Left colon (tissue), 2 donors: ENCODE results near the gene LACTB. TPM values are rescaled to one million over a fixed set of nuclear protein-coding genes. Genes with fewer than 3 reads are reported as not detected.
A peak's percentile ranks its signal among the peaks of the same experiment; 100 is the strongest.

Experiments used
- ATAC-seq: fragments of 200-7000 bp; cut with Tn5 transposase; one replicate; pipeline ENCODE4 v1.9.1; 2020; ENCODE audit warnings: mild to moderate bottlenecking, moderate library complexity
- DNase-seq, 2 donors: peaks; one replicate each; pipeline ENCODE4 v3.0.0-alpha.2; 2020
- intact Hi-C, 2 donors: fragments of 100-400 bp; cut with DNase I in 1 of 2; cut with micrococcal nuclease in 1 of 2; formaldehyde crosslinking; loops; one replicate each; pipeline versions ENCODE4 v1.11.2 to v1.14.0; 2022; cut with DNase I, micrococcal nuclease
- long read RNA-seq: library from polyadenylated mRNA; unstranded; transcript quantifications from one replicate; pipeline ENCODE4 v2.0.0, GENCODE V29; 2021
- total RNA-seq, 2 donors: library from RNA; stranded (reverse); fragmentation: NEBNext Ultra II Directional; extraction: Animal tissue kit (Norgen Biotek cat#: 25700); gene quantifications; one replicate each; pipeline ENCODE4 v1.2.1, GENCODE V29; 2021
- donor health status: DM: no; HTN: no; CAD: no.
- donor health status: DM: yes; HTN: yes; CAD: no.

The LACTB gene
- 10 to 100 TPM; 28.1 to 30.6 TPM for total RNA-seq
- long read RNA-seq, transcript LACTB-201 (6 exons, 1,972 nt): major isoform, 42 of 52 reads
- long read RNA-seq, partial matches to known transcripts: 3 of 52 reads
- long read RNA-seq, other reads (novel, unspliced or antisense): 2 of 52 reads

- intact Hi-C loops: no loop called here
- peak; percentile 90 to 91 for DNase-seq
These were observed at the start of gene LACTB for GRCh38 chr15:63121382-63122001. Gene LACTB, plus strand, starts transcription at chr15:63121861. Its CDS starts 11 bp downstream, at chr15:63121872.

DNA sequence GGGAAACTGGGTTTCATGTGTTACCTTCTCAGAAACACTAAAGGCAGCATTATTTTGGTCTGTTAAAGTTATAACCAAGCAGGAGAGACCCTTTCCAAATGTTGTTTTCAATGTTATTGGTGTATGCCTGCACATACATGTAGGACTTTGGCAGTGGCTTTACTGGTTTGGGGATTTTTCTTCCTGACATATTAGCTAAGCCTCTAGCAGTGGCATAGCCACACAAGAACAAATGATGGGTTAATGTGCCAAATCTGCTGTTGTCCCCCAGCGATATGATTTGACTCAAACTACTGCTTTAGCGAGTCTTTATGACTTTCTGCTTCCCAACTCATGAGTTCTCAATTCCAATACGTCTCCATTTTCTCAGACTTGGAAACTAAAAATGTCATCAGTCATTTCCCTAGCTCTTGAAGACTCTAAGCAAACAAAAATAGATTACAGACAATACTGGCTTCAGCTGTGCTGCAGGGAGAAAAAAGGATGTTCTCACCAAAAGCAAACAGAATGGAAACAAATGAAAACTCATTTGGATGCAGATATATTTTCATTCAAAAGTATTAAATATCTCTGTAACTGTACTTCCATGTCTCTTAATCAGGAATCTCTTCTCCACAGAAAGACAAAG is 49.5 kb upstream of the LACTB start:
- DNase-seq: no peak
- intact Hi-C loops: no loop called here
- ATAC-seq: no peak

More at GRCh38 chr15:63121382-63122001, at the start of gene LACTB:
- ATAC-seq: peak; percentile 91

GRCh38 chr15:63072809-63073277 is 48.8 kb upstream of the LACTB start:
- ATAC-seq (peak; percentile 14), DNase-seq (no peak)
- intact Hi-C loops: no loop called here

DNA sequence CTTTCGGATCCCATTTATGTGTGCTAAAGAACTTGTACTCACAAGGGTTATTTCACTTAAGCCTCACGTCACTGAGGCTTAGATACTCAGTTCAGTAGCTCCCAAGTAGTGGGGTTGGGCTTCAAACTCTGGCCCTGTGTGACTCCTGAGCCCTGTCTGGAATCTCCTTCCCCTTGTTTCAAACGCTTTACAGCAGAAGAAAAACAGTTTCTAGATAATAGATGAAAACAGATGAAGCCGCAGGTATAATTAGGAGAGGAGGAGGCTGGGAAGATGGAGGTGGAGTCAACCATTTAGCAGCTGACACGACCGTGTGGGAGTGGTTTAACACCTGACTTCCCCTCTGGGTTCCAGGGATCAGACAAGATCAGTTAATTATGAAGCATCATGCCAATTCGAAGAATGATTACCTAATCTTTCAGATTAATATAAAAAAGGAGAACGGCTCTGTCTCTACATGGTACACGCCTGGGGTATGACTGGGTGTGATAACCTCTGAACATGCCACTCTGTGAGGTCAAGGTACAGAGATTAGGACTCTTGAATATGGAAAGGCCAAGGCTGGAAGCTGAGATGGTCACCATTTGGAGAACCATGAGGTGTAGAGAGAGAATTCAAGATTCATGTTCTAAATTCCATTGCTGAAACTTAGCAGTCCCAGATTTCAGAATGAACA is 48.0 kb upstream of the LACTB start:
- ATAC-seq (peak; percentile 73), DNase-seq (no peak)
- intact Hi-C loops: no loop called here

GRCh38 chr15:63075015-63075983 is 46.4 kb upstream of the LACTB start:
- intact Hi-C loops: no loop called here
- ATAC-seq (no peak), DNase-seq (no peak)

DNA sequence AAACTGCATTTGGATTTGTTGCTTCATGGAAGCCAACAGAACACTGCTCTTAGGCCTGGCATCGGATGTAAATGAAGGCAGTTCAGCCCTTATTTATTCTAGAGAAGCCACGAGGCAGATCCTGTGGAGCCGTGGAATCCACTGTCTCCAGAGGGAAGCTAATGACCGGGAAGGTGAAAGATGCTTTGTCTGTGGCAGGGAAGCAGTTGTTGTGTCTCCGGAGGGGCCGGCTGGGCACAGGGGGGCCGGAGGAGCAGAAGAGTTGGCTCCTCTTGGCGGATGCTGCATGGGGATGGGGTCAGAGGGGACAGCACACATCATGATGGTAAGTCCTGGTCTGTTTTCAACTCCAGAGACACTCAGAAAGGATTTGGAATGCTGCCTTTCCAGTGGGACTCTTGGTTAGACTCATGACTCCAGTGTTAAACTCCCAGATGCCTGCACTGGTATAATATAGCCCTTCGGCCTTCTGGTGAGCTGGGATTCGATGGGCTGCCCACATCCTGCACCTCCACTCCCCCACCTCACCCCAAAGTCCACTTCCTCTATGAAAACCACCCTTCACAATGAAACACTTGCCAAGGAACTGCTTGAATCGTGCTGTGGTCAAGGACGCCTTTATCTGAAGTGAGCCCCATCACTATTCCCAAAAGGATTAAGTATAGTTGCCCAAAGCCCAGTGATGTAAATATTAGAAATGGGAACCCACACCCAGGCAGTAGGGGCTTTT is 45.5 kb upstream of the LACTB start:
- ATAC-seq (no peak), DNase-seq (no peak)
- intact Hi-C loops: no loop called here

GRCh38 chr15:63076714-63077046 is 45.0 kb upstream of the LACTB start:
- intact Hi-C loops: no loop called here
- no peak for DNase-seq
- no peak for ATAC-seq

DNA sequence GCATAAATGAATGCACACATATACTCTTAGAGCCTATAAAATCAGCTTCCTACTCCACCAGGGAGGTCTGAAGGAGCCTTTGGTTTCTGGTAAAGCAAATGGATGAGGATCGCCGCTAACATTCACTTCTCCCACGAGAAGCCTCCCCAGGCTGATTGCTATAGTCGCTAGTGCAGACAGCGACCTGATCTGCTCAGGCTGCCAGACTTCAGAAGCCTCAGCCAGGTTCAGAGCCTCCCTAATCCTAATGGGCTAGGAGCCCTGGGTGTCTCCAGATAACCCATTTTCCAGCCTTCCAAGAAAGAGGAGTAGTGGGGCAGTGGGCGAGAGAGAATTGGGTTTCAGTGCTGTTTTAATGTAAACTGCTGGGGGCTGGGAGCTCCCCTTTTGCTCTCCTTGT is 43.7 kb upstream of the LACTB start:
- intact Hi-C loops: no loop called here
- DNase-seq (no peak), ATAC-seq (no peak)

GRCh38 chr15:63079947-63080626 is 41.6 kb upstream of the LACTB start:
- ATAC-seq: peak; percentile 82
- intact Hi-C loops: no loop called here
- no peak for DNase-seq

DNA sequence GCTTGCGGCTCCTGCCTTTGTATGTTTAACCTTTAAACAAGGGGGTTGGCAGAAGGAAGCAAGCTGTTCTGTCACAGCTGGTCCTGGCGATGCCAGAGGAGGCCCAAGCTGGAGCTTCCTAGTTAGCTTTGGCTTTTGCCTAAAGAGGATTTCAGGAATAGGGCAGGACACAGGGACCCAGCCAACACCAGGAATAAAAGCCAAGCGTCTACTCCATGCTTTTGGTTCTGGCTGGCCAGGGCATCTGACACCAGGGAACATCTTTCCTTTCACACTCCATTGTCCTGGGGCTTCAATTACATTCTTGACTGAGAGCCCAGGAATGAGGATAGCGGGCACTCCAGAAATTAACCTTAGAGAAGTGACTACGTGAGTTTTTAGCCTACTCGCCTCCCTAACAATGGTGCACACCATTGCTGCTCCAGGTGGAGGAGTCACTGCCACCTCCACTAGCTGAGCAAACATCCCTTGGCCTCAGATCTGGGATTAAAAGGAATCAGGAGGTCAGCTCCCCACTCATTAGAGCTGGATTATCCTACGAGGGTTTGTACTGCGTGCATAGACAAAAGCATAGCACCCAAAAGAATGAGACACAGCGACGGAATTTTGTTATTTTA is 40.9 kb upstream of the LACTB start:
- ATAC-seq (no peak), DNase-seq (no peak)
- intact Hi-C loops: no loop called here

DNA sequence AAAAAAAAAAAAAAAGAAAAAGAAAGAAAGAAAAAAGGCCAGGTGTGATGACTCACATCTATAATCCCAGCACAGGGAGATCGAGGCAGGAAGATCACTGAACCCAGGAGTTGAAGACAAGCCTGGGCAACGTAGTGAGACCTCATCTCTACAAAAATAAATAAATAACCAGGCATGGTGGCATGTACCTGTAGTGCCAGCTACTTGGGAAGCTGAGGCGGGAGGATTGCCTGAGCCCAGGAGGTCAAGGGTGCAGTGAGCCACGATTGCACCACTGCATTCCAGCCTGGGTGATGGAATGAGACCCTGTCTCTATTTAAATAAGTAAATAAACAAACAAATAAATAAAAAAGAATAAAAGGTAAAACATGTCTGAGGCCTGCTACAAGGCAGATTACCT is 39.3 kb upstream of the LACTB start:
- ATAC-seq (no peak), DNase-seq (no peak)
- intact Hi-C loops: no loop called here

GRCh38 chr15:63083044-63083443 is 38.6 kb upstream of the LACTB start:
- DNase-seq (peak in 1 of 2 donors; percentile 44), ATAC-seq (no peak)
- intact Hi-C loops: no loop called here

DNA sequence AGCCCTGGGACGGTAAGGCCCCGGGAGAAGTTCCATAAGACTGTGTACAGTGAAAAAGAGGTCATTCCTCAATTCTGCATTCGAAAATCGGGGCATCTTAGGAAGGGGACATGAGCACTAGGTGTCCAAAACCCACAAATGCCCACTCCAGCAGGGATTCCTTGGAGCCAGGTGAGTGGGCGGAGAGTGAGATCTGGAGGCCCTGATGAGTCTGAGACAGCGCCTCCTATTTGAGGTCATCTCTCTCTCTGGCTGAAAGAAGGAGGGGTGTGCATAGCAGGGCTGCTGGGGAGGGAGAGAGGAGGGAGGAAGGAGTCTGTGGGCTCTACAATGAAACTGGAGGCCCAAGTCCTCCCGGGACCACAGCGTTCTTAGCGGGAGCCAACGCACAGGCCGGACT is 38.1 kb upstream of the LACTB start:
- intact Hi-C loops: no loop called here
- no peak for ATAC-seq

DNA sequence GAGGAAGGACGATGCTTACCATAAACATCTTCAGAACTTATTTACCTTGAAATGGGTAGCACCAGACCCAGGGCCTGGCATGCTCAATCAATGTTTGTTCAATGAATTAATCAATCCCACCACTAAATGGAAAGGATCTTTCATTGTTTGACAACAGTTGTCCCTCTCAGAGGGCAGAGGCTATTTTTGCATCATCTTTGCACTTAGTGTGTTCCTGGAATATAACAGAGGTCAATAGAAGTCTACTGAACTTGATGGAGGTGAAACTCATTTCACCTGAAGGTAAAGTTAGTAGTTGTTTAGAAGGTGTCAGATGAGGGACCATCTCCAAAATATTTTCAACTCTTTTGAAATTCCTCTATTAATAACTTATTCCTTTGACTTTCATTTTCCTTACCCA is 36.9 kb upstream of the LACTB start:
- ATAC-seq (no peak), DNase-seq (no peak)
- intact Hi-C loops: no loop called here

More for the DNA sequence above, 38.1 kb upstream of the LACTB start:
- no peak for DNase-seq

DNA sequence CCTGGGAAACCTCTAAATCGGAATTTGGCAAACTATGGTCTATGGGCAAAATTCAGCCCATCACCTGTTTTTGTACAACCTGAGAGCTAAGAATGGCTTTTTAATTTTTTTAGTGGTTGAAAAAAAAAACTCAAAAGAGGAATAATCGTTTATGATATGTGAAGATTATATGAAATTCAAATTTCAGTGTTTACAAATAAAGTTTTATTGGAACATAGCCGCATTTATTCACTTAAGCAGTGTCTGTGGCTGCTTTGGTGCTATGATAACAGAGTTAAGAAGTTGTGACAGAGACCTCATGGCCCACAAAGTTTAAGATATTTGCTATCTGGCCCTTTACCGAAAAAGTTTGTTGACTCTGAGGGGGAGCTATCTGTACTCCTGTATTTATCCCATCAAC is 36.4 kb upstream of the LACTB start:
- DNase-seq (no peak), ATAC-seq (no peak)
- intact Hi-C loops: no loop called here

GRCh38 chr15:63086271-63086670 is 35.4 kb upstream of the LACTB start:
- ATAC-seq: no peak
- intact Hi-C loops: no loop called here

GRCh38 chr15:63086947-63087346 is 34.7 kb upstream of the LACTB start:
- ATAC-seq: no peak
- intact Hi-C loops: no loop called here
- DNase-seq: no peak

More at GRCh38 chr15:63086271-63086670, 35.4 kb upstream of the LACTB start:
- DNase-seq: no peak
